Type B pancreatic cell (in vitro differentiated cells): ENCODE results near the gene INAVA. TPM values are rescaled to one million over a fixed set of nuclear protein-coding genes. Genes with fewer than 3 reads are reported as not detected.

Experiments used
- DNase-seq: peaks from one replicate; pipeline ENCODE4 v3.0.0; 2021; ENCODE audit warnings: mixed read lengths; ENCODE audit not compliant: unreplicated experiment; ENCODE audit errors: extremely low spot score
- H3K27ac Mint-ChIP-seq: 2 replicates; pipeline ENCODE4 v1.8.0; 2021; ENCODE audit warnings: mild to moderate bottlenecking, mixed read lengths
- H3K27me3 Mint-ChIP-seq: 2 replicates; pipeline ENCODE4 v1.8.0; 2021; ENCODE audit warnings: mixed read lengths
- H3K36me3 Mint-ChIP-seq: 2 replicates; pipeline ENCODE4 v1.8.0; 2021; ENCODE audit warnings: mixed read lengths
- H3K4me1 Mint-ChIP-seq: one replicate; pipeline ENCODE4 v1.8.0; 2021; ENCODE audit warnings: mixed read lengths; ENCODE audit not compliant: unreplicated experiment
- H3K4me3 Mint-ChIP-seq: 2 replicates; pipeline ENCODE4 v1.8.0; 2021; ENCODE audit warnings: mild to moderate bottlenecking, mixed read lengths
- H3K9me3 Mint-ChIP-seq: 2 replicates; pipeline ENCODE4 v1.8.0; 2021; ENCODE audit warnings: mixed read lengths
- long read RNA-seq: library from polyadenylated mRNA; unstranded; transcript quantifications from one replicate; pipeline ENCODE4 v2.0.0, GENCODE V29; 2020
- total RNA-seq: library from RNA; stranded (reverse); gene quantifications from 2 replicates; pipeline ENCODE4 v1.2.1, GENCODE V29; 2021; ENCODE audit warnings: low replicate concordance
- TF ChIP-seq, protein P1 (sequence below): fragments of 200-600 bp; sonication (generic); conservative IDR thresholded peaks from 2 replicates; pipeline ENCODE4 v1.5.0; 2021; ENCODE audit warnings: antibody characterized with exemption, mild to moderate bottlenecking

INAVA gene, protein sequence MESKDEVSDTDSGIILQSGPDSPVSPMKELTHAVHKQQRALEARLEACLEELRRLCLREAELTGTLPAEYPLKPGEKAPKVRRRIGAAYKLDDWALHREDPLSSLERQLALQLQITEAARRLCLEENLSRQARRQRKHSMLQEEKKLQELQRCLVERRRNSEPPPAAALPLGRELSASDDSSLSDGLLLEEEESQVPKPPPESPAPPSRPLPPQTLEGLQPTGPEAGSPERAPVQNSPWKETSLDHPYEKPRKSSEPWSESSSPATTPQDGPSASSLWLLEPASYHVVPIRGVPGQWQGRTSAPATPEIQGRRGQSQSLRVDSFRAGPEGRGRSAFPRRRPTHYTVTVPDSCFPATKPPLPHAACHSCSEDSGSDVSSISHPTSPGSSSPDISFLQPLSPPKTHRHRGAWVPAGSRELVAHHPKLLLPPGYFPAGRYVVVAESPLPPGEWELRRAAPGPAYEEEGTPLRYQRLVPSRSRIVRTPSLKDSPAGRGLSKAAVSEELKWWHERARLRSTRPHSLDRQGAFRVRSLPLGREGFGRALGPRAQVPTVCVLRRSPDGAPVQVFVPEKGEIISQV
- 37.6 and 38.4 TPM in 2 replicates for total RNA-seq
- long read RNA-seq, partial matches to known transcripts: 0 of 11 reads
- long read RNA-seq, other reads (novel, unspliced or antisense): 11 of 11 reads

DNA sequence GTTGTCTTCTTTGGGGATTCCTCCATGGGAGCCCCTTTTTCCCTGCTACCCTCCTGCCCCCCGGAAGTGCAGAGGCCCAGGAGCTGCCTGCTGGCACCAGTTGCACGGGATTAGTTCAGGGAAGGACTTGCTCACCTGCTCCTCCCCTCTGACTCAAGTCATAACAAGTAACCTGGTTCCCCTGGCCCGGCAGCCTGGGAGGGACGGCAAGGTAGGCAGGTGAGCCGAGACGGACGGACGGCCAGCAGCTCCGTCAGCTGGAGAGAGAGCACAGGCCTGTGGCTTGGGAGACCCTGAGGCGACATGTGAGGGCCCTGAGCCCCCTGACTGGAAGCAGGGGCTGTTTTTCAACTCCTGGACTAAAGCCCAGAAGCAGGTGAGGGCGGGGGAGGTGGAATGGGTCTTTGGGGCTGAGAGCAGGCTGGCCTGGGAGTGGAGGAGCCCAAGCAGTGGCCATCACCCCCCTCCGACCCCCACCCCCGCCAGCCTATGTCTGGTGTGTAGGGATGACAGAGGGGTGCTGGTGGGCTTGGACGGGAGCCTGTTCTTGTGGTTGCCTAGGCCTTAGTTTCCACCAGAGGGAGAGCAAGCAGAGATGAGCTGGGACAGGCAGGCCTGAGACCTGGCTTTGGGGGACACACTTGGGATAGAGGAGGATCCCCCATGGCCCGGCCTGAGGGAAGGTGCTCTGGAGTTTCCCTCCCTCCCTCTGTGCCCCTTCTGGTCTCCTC, at the start of gene INAVA:
Gene INAVA (plus strand): TSS at position 189 of the 731 bp plus-strand sequence. CDS start 3,501 bp downstream, outside the sequence.
- Mint-ChIP-seq H3K9me3 (no peaks in the 10 kb centered on the region), H3K27me3 (peaks cover 3% of the 10 kb centered on the region), H3K36me3 (peaks cover 8% of the 10 kb centered on the region), H3K27ac (peak within 1 kb of the TSS; percentile 97), H3K4me3 (peak within 1 kb of the TSS; percentile 98), H3K4me1 (peaks cover 52% of the 10 kb centered on the region)
- no peak for DNase-seq
- TF ChIP-seq, protein P1, sequence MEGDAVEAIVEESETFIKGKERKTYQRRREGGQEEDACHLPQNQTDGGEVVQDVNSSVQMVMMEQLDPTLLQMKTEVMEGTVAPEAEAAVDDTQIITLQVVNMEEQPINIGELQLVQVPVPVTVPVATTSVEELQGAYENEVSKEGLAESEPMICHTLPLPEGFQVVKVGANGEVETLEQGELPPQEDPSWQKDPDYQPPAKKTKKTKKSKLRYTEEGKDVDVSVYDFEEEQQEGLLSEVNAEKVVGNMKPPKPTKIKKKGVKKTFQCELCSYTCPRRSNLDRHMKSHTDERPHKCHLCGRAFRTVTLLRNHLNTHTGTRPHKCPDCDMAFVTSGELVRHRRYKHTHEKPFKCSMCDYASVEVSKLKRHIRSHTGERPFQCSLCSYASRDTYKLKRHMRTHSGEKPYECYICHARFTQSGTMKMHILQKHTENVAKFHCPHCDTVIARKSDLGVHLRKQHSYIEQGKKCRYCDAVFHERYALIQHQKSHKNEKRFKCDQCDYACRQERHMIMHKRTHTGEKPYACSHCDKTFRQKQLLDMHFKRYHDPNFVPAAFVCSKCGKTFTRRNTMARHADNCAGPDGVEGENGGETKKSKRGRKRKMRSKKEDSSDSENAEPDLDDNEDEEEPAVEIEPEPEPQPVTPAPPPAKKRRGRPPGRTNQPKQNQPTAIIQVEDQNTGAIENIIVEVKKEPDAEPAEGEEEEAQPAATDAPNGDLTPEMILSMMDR: peak; percentile 22

DNA sequence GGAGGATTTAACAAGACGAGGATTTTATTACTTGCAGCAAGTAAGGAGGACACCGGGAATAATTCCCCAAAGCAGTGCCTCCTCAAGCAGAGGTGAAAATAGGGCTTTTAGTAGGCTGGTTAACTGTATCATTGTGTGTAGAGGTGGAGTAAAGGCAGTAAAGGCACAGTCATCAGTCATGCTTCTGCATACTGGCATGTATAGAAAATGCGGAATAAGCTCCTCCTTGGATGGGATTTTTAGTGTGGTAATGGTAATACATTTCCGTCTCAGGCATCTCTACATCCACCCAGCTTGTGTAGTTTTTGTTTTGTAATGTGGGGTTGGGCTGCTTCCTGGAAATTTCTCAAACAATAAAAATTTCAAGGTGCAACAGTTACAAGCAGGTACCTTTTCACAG, 49.3 kb upstream of the INAVA start:
- Mint-ChIP-seq H3K9me3 (no peaks in the 10 kb centered on the region), H3K27ac (no peak overlapping the region), H3K36me3 (peaks cover 39% of the 10 kb centered on the region), H3K4me1 (no peaks in the 10 kb centered on the region), H3K27me3 (no peaks in the 10 kb centered on the region), H3K4me3 (no peak overlapping the region)
- DNase-seq: no peak
- TF ChIP-seq, protein P1: no peak

DNA sequence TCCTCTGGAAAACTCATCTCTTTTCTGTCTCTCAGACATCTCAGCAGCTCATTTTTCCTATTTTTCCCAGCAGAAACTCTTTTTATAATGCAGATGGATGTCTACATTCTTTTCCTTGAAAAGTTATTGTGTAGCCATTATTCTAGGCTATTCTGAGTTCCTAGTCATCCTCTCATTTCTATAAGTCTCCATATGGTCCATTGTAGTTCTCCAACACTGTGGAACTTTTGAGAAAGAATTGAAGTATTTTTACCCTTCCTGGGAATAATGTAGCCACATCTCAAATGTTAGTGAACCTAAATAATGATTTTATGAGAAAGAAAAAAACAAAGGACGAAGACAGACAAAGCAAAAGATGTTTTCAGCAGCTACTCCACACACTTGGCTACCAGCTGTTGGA, 48.3 kb upstream of the INAVA start:
- Mint-ChIP-seq H3K9me3 (no peaks in the 10 kb centered on the region), H3K36me3 (peaks cover 44% of the 10 kb centered on the region), H3K27ac (no peak overlapping the region), H3K27me3 (no peaks in the 10 kb centered on the region), H3K4me3 (no peak overlapping the region), H3K4me1 (no peaks in the 10 kb centered on the region)
- TF ChIP-seq, protein P1: no peak
- no peak for DNase-seq

DNA sequence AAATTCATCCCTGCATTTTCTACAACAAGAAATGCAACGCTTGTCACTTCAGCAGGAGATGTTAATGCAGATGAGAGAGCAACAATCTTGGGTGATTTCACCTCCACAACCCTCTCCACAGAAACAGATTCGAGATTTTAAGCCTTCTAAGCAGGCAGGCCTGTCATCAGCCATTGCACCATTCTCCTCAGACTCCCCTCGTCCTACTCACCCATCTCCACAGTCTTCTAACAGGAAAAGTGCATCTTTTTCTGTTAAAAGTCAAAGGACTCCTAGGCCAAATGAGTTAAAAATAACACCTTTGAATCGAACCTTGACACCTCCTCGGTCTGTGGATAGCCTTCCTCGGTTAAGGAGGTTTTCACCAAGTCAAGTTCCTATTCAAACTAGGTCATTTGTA, 45.3 kb upstream of the INAVA start:
- no peaks in the 10 kb centered on the region for H3K27me3 Mint-ChIP-seq
- no peaks in the 10 kb centered on the region for H3K9me3 Mint-ChIP-seq
- H3K27ac Mint-ChIP-seq: no peak overlapping the region
- peaks cover 49% of the 10 kb centered on the region for H3K36me3 Mint-ChIP-seq
- no peak for DNase-seq
- TF ChIP-seq, protein P1: no peak
- H3K4me1 Mint-ChIP-seq: no peaks in the 10 kb centered on the region
- no peak overlapping the region for H3K4me3 Mint-ChIP-seq

DNA sequence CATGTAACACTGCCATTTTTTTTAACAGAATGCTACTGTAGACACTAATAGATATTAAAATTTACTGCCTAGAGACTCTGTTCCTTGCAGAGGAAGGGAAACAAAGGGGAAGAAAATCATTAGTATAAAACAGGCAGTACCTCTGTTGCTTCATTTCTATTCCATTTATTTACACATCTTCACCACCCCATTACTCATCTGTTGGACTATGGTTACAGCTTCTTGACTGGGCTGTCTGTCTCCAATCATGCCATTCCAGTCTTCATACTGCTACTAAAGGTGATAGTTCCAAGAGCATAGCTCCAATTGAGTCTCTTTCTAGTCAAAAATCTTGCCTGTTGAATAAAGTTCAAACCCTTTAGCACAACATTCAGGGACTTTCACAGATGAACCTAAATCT, 44.1 kb upstream of the INAVA start:
- Mint-ChIP-seq H3K4me1 (no peaks in the 10 kb centered on the region), H3K36me3 (peaks cover 49% of the 10 kb centered on the region), H3K27ac (no peak overlapping the region), H3K27me3 (no peaks in the 10 kb centered on the region), H3K4me3 (no peak overlapping the region), H3K9me3 (no peaks in the 10 kb centered on the region)
- DNase-seq: no peak
- TF ChIP-seq, protein P1: no peak
